Smooth muscle cell (in vitro differentiated cells): ENCODE measurements around the gene NTN4. TPM values are rescaled to one million over a fixed set of nuclear protein-coding genes. Genes with fewer than 3 reads are reported as not detected.
"Not testable (repeated sequence)": the region's sequence is repeated elsewhere in the genome, so short reads cannot be mapped to it uniquely, and the experiment has no call there.

Experiments used
- DNase-seq: peaks from one replicate; lab custom pipeline; 2025; ENCODE audit not compliant: unreplicated experiment; lab: John Stamatoyannopoulos, UW
- H2AFZ ChIP-seq: fragments of 200-600 bp; sonication (generic); 2 replicates; pipeline ENCODE4 v1.6.0; 2016; ENCODE audit warnings: antibody characterized with exemption, low read depth, mild to moderate bottlenecking
- H3F3A ChIP-seq: fragments of 200-600 bp; sonication (generic); 2 replicates; pipeline ENCODE4 v1.6.0; 2017; ENCODE audit warnings: antibody characterized with exemption, low read depth
- H3K27ac ChIP-seq: fragments of 200-600 bp; sonication (generic); 2 replicates; pipeline ENCODE4 v1.5.1; 2016; ENCODE audit warnings: low read depth, mild to moderate bottlenecking
- H3K27me3 ChIP-seq: fragments of 200-600 bp; sonication (generic); 2 replicates; pipeline ENCODE4 v1.6.1; 2016; ENCODE audit warnings: low read depth, mild to moderate bottlenecking
- H3K36me3 ChIP-seq: fragments of 200-600 bp; sonication (generic); 2 replicates; pipeline ENCODE4 v1.5.1; 2016; ENCODE audit warnings: low read depth
- H3K4me1 ChIP-seq: fragments of 200-600 bp; sonication (generic); 2 replicates; pipeline ENCODE4 v1.5.1; 2016; ENCODE audit warnings: low read depth
- H3K4me2 ChIP-seq: fragments of 200-600 bp; sonication (generic); 2 replicates; pipeline ENCODE4 v1.6.0; 2016; ENCODE audit warnings: mild to moderate bottlenecking
- H3K4me3 ChIP-seq: fragments of 200-600 bp; sonication (generic); 2 replicates; pipeline ENCODE4 v1.5.1; 2016; ENCODE audit warnings: mild to moderate bottlenecking
- H3K79me2 ChIP-seq: fragments of 200-600 bp; sonication (generic); 2 replicates; pipeline ENCODE4 v1.6.0; 2016; ENCODE audit warnings: low read depth, mild to moderate bottlenecking
- H3K9ac ChIP-seq: fragments of 200-600 bp; sonication (generic); 2 replicates; pipeline ENCODE4 v1.6.0; 2016; ENCODE audit warnings: low read depth
- H3K9me3 ChIP-seq: fragments of 200-600 bp; sonication (generic); replicated peaks from 2 replicates; pipeline ENCODE4 v1.5.1; 2016; ENCODE audit warnings: low read depth
- H4K20me1 ChIP-seq: fragments of 200-600 bp; sonication (generic); 2 replicates; pipeline ENCODE4 v1.6.0; 2016; ENCODE audit warnings: low read depth
- WGBS: methylation state at CpG from one replicate; pipeline ENCODE4 v1.1.7; 2016; ENCODE audit warnings: low lambda C conversion rate; 5-methylcytosine and 5-hydroxymethylcytosine counted together
- polyA plus RNA-seq: library from polyadenylated mRNA; unstranded; fragments of >200 nt; fragmentation: Nextera tagmentation; extraction: Ambion mirVana; gene quantifications from 2 replicates; pipeline ENCODE4 v1.2.1, GENCODE V29; 2016
- total RNA-seq: library from RNA; depleted of rRNA; stranded (reverse); fragments of >200 nt; gene quantifications from 2 replicates; pipeline ENCODE4 v1.2.3, GENCODE V29; 2014
- TF ChIP-seq, protein P1 (sequence below): fragments of 200-600 bp; sonication (generic); IDR thresholded peaks from 2 replicates; pipeline ENCODE4 v1.5.1; 2017; ENCODE audit warnings: borderline replicate concordance, mild to moderate bottlenecking, antibody characterized with exemption; ENCODE audit not compliant: insufficient read depth, poor library complexity, severe bottlenecking

Gene NTN4
- total and polyA plus RNA-seq, 2 experiments from 2014 or later = 0.94 TPM; not detected in 1

DNA sequence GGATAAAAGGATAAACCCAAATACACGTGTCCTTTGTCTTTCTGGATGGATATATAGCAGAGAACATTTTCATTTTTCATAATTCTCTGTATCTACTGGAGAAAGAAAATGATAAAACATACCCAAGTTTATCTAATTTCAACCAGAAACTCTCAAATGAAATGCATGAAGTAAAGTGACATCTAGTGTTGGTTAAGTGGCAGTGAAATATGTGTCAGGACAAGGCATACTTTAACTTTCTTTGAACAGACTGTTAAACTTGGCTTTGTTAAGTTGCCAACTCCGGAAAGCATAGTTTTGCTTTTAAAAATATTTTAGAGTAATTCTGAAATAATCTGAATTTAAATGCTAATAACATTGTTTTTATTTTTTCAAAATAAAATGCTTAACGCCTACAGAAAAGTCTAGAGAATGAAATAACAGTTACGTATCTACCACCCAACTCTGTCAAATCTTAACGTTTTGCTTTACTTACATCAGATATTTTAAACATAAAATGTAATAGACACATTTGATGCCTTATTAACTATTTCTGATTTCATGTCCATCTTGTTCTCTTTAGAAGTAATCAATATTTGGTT is 25.2 kb upstream of the NTN4 start:
- H3K4me3 ChIP-seq = no peak overlapping the region
- no peak overlapping the region for H3K4me2 ChIP-seq
- H3K9ac ChIP-seq = no peak overlapping the region
- no peaks in the 10 kb centered on the region for H3K36me3 ChIP-seq
- H3K9me3 ChIP-seq = no peaks in the 10 kb centered on the region
- no peak overlapping the region for H2AFZ ChIP-seq
- no peaks in the 10 kb centered on the region for H3F3A ChIP-seq
- 64% methylated on average over 5 of the region's 5 CpGs for WGBS
- no peak overlapping the region for H3K27ac ChIP-seq
- TF ChIP-seq, protein P1, sequence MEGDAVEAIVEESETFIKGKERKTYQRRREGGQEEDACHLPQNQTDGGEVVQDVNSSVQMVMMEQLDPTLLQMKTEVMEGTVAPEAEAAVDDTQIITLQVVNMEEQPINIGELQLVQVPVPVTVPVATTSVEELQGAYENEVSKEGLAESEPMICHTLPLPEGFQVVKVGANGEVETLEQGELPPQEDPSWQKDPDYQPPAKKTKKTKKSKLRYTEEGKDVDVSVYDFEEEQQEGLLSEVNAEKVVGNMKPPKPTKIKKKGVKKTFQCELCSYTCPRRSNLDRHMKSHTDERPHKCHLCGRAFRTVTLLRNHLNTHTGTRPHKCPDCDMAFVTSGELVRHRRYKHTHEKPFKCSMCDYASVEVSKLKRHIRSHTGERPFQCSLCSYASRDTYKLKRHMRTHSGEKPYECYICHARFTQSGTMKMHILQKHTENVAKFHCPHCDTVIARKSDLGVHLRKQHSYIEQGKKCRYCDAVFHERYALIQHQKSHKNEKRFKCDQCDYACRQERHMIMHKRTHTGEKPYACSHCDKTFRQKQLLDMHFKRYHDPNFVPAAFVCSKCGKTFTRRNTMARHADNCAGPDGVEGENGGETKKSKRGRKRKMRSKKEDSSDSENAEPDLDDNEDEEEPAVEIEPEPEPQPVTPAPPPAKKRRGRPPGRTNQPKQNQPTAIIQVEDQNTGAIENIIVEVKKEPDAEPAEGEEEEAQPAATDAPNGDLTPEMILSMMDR = peak; percentile 70
- H4K20me1 ChIP-seq = no peaks in the 10 kb centered on the region
- H3K79me2 ChIP-seq = no peaks in the 10 kb centered on the region
- peaks cover 7% of the 10 kb centered on the region for H3K27me3 ChIP-seq
- no peaks in the 10 kb centered on the region for H3K4me1 ChIP-seq
- DNase-seq = no peak

DNA sequence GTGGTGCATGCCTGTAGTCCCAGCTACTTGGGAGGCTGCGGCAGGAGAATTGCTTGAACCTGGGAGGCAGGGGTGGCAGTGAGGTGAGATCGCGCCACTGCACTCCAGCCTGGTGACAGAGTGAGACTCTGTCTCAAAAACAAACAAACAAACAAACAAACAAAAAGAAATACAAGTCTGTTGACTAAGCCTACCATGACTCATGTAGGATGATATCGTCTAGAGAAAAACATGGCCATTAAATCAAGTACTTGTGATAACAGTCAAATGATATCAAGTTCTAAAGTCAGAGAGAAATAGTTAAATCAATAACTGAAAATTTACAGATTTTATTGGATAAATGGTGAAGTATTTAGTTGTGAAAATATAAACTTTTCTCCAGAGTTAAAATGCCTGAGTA is 21.6 kb upstream of the NTN4 start:
- not testable (repeated sequence) for H3K27ac ChIP-seq, H3F3A ChIP-seq, H4K20me1 ChIP-seq, H3K4me3 ChIP-seq, H3K4me1 ChIP-seq, H3K36me3 ChIP-seq, DNase-seq, H2AFZ ChIP-seq, H3K9ac ChIP-seq, H3K9me3 ChIP-seq, H3K79me2 ChIP-seq, H3K4me2 ChIP-seq, H3K27me3 ChIP-seq
- WGBS = 86% methylated on average over 4 of the region's 4 CpGs

DNA sequence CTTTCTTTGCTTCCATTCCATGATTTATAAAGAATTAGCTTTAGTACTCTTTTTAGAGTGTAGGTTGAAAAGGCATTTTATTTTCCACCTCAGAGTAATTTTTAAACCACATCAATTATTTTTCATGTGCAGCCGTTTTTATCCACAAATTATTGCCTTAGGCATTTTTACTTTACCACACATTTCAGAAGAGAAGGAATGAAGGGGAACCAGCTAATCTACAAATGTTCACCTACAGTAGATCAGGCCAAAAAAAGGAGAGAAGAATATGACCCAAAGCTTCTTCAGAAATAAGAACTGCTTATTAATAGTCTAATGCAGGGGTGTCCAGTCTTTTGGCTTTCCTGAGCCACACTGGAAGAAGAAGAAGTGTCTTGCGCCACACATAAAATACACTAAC is 19.8 kb upstream of the NTN4 start:
- Histone ChIP-seq H3K9ac (no peak overlapping the region), H2AFZ (no peak overlapping the region), H3K27ac (no peak overlapping the region), H4K20me1 (no peaks in the 10 kb centered on the region), H3K36me3 (no peaks in the 10 kb centered on the region), H3F3A (no peaks in the 10 kb centered on the region), H3K4me2 (no peak overlapping the region), H3K9me3 (no peaks in the 10 kb centered on the region), H3K4me3 (no peak overlapping the region), H3K27me3 (peaks cover 7% of the 10 kb centered on the region), H3K4me1 (no peaks in the 10 kb centered on the region), H3K79me2 (no peaks in the 10 kb centered on the region)
- WGBS = 79% methylated on average over 2 of the region's 2 CpGs
- DNase-seq = no peak
- TF ChIP-seq, protein P1 = no peak

DNA sequence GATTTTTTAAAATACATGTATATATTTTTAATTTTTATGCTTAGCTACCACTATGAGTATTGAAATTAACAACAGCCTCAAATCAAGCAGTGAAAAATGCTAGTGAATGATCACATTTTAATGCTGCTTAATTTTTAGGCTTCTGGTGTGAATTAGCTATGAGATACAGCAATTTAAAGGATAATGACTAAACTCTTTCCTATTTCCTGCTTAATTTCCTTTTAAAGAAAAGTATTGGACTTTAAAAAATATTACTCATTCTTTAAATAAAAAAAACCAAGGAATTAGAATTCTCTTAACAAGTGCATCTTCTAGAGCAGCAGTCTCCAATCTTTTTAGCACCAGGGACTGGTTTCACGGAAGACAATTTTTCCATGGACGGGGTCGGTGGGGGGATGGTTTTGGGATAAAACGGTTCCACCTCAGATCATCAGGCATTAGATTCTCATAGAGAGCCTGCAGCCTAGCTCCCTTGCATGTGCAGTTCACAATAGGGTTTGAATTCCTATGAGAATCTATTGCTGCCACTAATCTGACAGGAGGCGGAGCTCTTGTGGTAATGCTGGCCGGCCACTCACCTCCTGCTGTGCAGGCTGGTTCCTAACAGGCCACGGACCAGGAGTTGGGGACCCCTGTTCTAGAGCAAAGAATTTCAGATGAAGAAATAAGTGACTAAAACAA is 18.6 kb upstream of the NTN4 start:
- TF ChIP-seq, protein P1 = no peak
- H3K79me2 ChIP-seq = no peaks in the 10 kb centered on the region
- H3K4me2 ChIP-seq = no peak overlapping the region
- H3K4me3 ChIP-seq = no peak overlapping the region
- H3K36me3 ChIP-seq = no peaks in the 10 kb centered on the region
- H4K20me1 ChIP-seq = no peaks in the 10 kb centered on the region
- no peak for DNase-seq
- H3K9me3 ChIP-seq = no peaks in the 10 kb centered on the region
- H3K4me1 ChIP-seq = no peaks in the 10 kb centered on the region
- H3K27me3 ChIP-seq = peaks cover 5% of the 10 kb centered on the region
- 96% methylated on average over 7 of the region's 7 CpGs for WGBS
- no peak overlapping the region for H3K9ac ChIP-seq
- H3K27ac ChIP-seq = no peak overlapping the region
- H3F3A ChIP-seq = no peaks in the 10 kb centered on the region
- H2AFZ ChIP-seq = no peak overlapping the region
